WTC11 (cell line): ENCODE results near the gene MYOF. TPM values are rescaled to one million over a fixed set of nuclear protein-coding genes. Genes with fewer than 3 reads are reported as not detected.

ENCODE experiments used
- ATAC-seq: fragments of 200-7000 bp; cut with Tn5 transposase; 2 replicates; pipeline ENCODE4 v1.10.0; 2021; ENCODE audit warnings: mild to moderate bottlenecking, moderate library complexity
- CTCF ChIA-PET: fragments of 300-600 bp; sonication (Branson Sonifier 250); formaldehyde crosslinking; loops from one replicate; lab custom pipeline; 2021; ENCODE audit warnings: antibody characterized with exemption; lab: Charles Lee
- POLR2A ChIA-PET: fragments of 350-600 bp; sonication (Branson Sonifier 250); formaldehyde crosslinking; loops from one replicate; lab custom pipeline; 2021; ENCODE audit warnings: antibody characterized with exemption; lab: Charles Lee
- DNase-seq: peaks from one replicate; pipeline ENCODE4 v3.0.0; 2021; ENCODE audit warnings: low spot score
- H3K27ac Mint-ChIP-seq: 2 replicates; pipeline ENCODE4 v1.8.0; 2021; ENCODE audit warnings: mixed read lengths
- H3K27me3 Mint-ChIP-seq: 2 replicates; pipeline ENCODE4 v1.8.0; 2021; ENCODE audit warnings: low read depth, mild to moderate bottlenecking, moderate library complexity, mixed read lengths
- H3K36me3 Mint-ChIP-seq: 2 replicates; pipeline ENCODE4 v1.8.0; 2021; ENCODE audit warnings: mixed read lengths
- H3K4me1 Mint-ChIP-seq: 2 replicates; pipeline ENCODE4 v1.8.0; 2022; ENCODE audit warnings: mixed read lengths
- H3K4me3 Mint-ChIP-seq: 2 replicates; pipeline ENCODE4 v1.8.0; 2021; ENCODE audit warnings: mild to moderate bottlenecking, moderate library complexity, mixed read lengths
- H3K9me3 Mint-ChIP-seq: 2 replicates; pipeline ENCODE4 v1.8.0; 2021; ENCODE audit warnings: mixed read lengths
- GRHL2 ChIP-seq: fragments of 250-450 bp; sonication (Bioruptor Pico); IDR thresholded peaks from 2 replicates; pipeline ENCODE4 v1.8.0; 2022; ENCODE audit warnings: mild to moderate bottlenecking, moderate library complexity; ENCODE audit not compliant: insufficient replicate concordance, severe bottlenecking
- JUN ChIP-seq: sonication (generic); formaldehyde crosslinking; IDR thresholded peaks from 2 replicates; pipeline ENCODE4 v1.8.0; 2023; ENCODE audit warnings: mild to moderate bottlenecking, missing genetic modification reagents
- MXD4 ChIP-seq: fragments of 250-450 bp; sonication (Bioruptor Pico); IDR thresholded peaks from 2 replicates; pipeline ENCODE4 v1.8.0; 2021; ENCODE audit warnings: mild to moderate bottlenecking, moderate library complexity, borderline replicate concordance
- NR2C2 ChIP-seq: sonication (generic); formaldehyde crosslinking; IDR thresholded peaks from 2 replicates; pipeline ENCODE4 v1.8.0; 2022; ENCODE audit warnings: mild to moderate bottlenecking, missing genetic modification reagents
- PRRX2 ChIP-seq: fragments of 250-450 bp; sonication (Bioruptor Pico); IDR thresholded peaks from 2 replicates; pipeline ENCODE4 v1.8.0; 2021; ENCODE audit warnings: mild to moderate bottlenecking
- ZNF423 ChIP-seq: fragments of 250-450 bp; sonication (Bioruptor Pico); IDR thresholded peaks from 2 replicates; pipeline ENCODE4 v2.1.2; 2022; ENCODE audit warnings: mild to moderate bottlenecking, moderate library complexity
- total RNA-seq: library from RNA; stranded (reverse); gene quantifications from 3 replicates; pipeline ENCODE4 v1.2.3, GENCODE V29; 2021
- TF ChIP-seq, protein P1 (sequence below): fragments of 250-450 bp; sonication (Bioruptor Pico); IDR thresholded peaks from 2 replicates; pipeline ENCODE4 v1.9.0; 2021; ENCODE audit warnings: mild to moderate bottlenecking
- TF ChIP-seq, protein P2 (sequence below): sonication (generic); formaldehyde crosslinking; IDR thresholded peaks from 2 replicates; pipeline ENCODE4 v1.8.0; 2023; ENCODE audit warnings: missing genetic modification reagents, mild to moderate bottlenecking, borderline replicate concordance
- TF ChIP-seq, protein P3 (sequence below): sonication (generic); formaldehyde crosslinking; IDR thresholded peaks from 2 replicates; pipeline ENCODE4 v1.8.0; 2022; ENCODE audit warnings: mild to moderate bottlenecking, missing genetic modification reagents
- TF ChIP-seq, protein P4 (sequence below): sonication (generic); formaldehyde crosslinking; IDR thresholded peaks from 2 replicates; pipeline ENCODE4 v1.8.1; 2023; ENCODE audit warnings: mild to moderate bottlenecking, missing genetic modification reagents
- TF ChIP-seq, protein P5 (sequence below): sonication (generic); formaldehyde crosslinking; IDR thresholded peaks from 2 replicates; pipeline ENCODE4 v1.8.0; 2022; ENCODE audit warnings: mild to moderate bottlenecking, missing genetic modification reagents

Gene MYOF
- total RNA-seq, 1 experiment from 2014 or later: 1.8 TPM

DNA sequence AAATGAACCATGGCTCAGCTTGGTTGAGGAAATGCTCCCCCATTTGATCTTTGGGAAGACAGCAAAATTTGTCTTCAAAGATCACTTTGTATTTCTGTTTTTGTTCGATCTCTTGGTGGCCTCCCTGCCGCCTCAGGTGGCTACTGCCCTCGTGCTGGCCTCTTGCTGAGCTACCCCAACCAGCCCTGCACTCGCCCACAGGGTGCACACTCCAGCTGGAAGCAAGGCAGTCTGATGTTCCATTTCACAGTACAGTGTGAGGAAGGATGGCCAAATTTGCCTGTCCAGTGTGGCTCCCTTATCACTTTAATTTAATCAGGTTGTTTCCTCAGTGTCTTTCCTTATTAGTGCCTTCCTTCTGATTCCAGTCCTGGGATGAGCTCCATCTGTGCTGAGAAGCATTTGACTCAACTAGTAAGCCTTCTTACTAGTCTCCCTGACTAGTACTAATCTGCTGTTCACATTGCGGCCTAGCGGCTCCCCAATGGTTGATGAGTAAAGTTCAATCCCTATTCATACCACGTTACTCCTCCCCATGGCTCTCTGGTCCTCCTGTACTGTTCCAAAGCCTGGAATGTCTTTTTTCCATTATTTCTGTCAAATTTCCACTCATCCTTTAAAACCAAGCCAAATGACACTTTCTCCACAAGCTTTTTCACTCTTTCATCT, 8.2 kb downstream of the MYOF start:
- ChIA-PET CTCF (interaction anchor here (1.2 to 2.3 kb wide), 4 partner anchors 9 to 98 kb away, joined by 3 to 11 read pairs (median 6); partner anchors contain the start of gene MYOF), POLR2A (no interaction called here)
- Mint-ChIP-seq H3K27me3 (no peaks in the 10 kb centered on the region), H3K9me3 (peaks cover 3% of the 10 kb centered on the region; the same call in 1 of the 2 replicates), H3K4me3 (no peak overlapping the region), H3K27ac (no peak overlapping the region), H3K36me3 (no peaks in the 10 kb centered on the region), H3K4me1 (peaks cover 13% of the 10 kb centered on the region)
- TF ChIP-seq, protein P1, sequence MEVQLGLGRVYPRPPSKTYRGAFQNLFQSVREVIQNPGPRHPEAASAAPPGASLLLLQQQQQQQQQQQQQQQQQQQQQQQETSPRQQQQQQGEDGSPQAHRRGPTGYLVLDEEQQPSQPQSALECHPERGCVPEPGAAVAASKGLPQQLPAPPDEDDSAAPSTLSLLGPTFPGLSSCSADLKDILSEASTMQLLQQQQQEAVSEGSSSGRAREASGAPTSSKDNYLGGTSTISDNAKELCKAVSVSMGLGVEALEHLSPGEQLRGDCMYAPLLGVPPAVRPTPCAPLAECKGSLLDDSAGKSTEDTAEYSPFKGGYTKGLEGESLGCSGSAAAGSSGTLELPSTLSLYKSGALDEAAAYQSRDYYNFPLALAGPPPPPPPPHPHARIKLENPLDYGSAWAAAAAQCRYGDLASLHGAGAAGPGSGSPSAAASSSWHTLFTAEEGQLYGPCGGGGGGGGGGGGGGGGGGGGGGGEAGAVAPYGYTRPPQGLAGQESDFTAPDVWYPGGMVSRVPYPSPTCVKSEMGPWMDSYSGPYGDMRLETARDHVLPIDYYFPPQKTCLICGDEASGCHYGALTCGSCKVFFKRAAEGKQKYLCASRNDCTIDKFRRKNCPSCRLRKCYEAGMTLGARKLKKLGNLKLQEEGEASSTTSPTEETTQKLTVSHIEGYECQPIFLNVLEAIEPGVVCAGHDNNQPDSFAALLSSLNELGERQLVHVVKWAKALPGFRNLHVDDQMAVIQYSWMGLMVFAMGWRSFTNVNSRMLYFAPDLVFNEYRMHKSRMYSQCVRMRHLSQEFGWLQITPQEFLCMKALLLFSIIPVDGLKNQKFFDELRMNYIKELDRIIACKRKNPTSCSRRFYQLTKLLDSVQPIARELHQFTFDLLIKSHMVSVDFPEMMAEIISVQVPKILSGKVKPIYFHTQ (CRISPR knock-in tag): no peak
- ATAC-seq: no peak
- no peak for DNase-seq

DNA sequence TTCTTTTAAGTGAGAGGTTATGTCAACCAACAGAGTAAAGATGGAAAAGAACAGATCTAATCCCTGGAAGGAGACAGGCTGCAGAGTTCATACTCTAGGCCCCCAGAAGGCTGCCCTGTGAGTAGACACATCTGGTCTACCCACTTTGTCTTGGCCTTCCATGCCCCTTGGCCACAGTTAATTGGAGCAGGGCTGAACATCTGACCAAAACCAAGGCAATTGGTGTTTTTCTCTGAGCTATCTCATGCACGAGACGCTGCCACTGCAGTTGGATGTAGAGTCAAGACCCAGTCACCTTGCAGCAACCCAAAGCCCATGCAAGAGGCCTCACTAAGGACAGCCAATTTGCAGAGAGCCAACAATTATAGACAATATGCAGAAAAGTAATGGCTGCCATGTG, 9.0 kb downstream of the MYOF start:
- no peaks in the 10 kb centered on the region for H3K36me3 Mint-ChIP-seq
- DNase-seq (no peak), ATAC-seq (no peak)
- peaks cover 3% of the 10 kb centered on the region; the same call in 1 of the 2 replicates for H3K9me3 Mint-ChIP-seq
- no peaks in the 10 kb centered on the region for H3K27me3 Mint-ChIP-seq
- TF ChIP-seq JUN (CRISPR knock-in tag): no peak
- TF ChIP-seq MXD4 (CRISPR knock-in tag): no peak
- TF ChIP-seq, protein P2, sequence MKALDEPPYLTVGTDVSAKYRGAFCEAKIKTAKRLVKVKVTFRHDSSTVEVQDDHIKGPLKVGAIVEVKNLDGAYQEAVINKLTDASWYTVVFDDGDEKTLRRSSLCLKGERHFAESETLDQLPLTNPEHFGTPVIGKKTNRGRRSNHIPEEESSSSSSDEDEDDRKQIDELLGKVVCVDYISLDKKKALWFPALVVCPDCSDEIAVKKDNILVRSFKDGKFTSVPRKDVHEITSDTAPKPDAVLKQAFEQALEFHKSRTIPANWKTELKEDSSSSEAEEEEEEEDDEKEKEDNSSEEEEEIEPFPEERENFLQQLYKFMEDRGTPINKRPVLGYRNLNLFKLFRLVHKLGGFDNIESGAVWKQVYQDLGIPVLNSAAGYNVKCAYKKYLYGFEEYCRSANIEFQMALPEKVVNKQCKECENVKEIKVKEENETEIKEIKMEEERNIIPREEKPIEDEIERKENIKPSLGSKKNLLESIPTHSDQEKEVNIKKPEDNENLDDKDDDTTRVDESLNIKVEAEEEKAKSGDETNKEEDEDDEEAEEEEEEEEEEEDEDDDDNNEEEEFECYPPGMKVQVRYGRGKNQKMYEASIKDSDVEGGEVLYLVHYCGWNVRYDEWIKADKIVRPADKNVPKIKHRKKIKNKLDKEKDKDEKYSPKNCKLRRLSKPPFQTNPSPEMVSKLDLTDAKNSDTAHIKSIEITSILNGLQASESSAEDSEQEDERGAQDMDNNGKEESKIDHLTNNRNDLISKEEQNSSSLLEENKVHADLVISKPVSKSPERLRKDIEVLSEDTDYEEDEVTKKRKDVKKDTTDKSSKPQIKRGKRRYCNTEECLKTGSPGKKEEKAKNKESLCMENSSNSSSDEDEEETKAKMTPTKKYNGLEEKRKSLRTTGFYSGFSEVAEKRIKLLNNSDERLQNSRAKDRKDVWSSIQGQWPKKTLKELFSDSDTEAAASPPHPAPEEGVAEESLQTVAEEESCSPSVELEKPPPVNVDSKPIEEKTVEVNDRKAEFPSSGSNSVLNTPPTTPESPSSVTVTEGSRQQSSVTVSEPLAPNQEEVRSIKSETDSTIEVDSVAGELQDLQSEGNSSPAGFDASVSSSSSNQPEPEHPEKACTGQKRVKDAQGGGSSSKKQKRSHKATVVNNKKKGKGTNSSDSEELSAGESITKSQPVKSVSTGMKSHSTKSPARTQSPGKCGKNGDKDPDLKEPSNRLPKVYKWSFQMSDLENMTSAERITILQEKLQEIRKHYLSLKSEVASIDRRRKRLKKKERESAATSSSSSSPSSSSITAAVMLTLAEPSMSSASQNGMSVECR (CRISPR knock-in tag): no peak
- TF ChIP-seq GRHL2 (CRISPR knock-in tag): no peak
- TF ChIP-seq, protein P3, sequence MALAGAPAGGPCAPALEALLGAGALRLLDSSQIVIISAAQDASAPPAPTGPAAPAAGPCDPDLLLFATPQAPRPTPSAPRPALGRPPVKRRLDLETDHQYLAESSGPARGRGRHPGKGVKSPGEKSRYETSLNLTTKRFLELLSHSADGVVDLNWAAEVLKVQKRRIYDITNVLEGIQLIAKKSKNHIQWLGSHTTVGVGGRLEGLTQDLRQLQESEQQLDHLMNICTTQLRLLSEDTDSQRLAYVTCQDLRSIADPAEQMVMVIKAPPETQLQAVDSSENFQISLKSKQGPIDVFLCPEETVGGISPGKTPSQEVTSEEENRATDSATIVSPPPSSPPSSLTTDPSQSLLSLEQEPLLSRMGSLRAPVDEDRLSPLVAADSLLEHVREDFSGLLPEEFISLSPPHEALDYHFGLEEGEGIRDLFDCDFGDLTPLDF (CRISPR knock-in tag): no peak
- TF ChIP-seq, protein P4, sequence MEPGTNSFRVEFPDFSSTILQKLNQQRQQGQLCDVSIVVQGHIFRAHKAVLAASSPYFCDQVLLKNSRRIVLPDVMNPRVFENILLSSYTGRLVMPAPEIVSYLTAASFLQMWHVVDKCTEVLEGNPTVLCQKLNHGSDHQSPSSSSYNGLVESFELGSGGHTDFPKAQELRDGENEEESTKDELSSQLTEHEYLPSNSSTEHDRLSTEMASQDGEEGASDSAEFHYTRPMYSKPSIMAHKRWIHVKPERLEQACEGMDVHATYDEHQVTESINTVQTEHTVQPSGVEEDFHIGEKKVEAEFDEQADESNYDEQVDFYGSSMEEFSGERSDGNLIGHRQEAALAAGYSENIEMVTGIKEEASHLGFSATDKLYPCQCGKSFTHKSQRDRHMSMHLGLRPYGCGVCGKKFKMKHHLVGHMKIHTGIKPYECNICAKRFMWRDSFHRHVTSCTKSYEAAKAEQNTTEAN (CRISPR knock-in tag): no peak
- no peak for TF ChIP-seq ZNF423 (CRISPR knock-in tag)
- TF ChIP-seq NR2C2: no peak
- TF ChIP-seq PRRX2: no peak
- TF ChIP-seq, protein P5, sequence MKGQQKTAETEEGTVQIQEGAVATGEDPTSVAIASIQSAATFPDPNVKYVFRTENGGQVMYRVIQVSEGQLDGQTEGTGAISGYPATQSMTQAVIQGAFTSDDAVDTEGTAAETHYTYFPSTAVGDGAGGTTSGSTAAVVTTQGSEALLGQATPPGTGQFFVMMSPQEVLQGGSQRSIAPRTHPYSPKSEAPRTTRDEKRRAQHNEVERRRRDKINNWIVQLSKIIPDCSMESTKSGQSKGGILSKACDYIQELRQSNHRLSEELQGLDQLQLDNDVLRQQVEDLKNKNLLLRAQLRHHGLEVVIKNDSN (CRISPR knock-in tag): no peak
- ChIA-PET POLR2A (no interaction called here), CTCF (interaction anchor here (1.1 to 2.3 kb wide), 4 partner anchors 9 to 97 kb away, joined by 3 to 11 read pairs (median 6); partner anchors contain the start of gene MYOF)
- no peak overlapping the region for H3K4me3 Mint-ChIP-seq
- H3K27ac Mint-ChIP-seq: no peak overlapping the region
- peaks cover 12% of the 10 kb centered on the region for H3K4me1 Mint-ChIP-seq
